GM12878 (cell line): ENCODE data around the gene ARHGEF16. TPM values are rescaled to one million over a fixed set of nuclear protein-coding genes. Genes with fewer than 3 reads are reported as not detected.

ENCODE experiments used
- ATAC-seq: fragments of 200-7000 bp; cut with Tn5 transposase; 3 replicates; pipeline ENCODE4 v1.9.1; 2020; ENCODE audit warnings: mild to moderate bottlenecking, moderate library complexity
- BruUV-seq: library from RNA; stranded (reverse); fragments of 400-500 nt; replicated peaks from 2 replicates; lab custom pipeline; 2021; lab: Mats Ljungman, UMichigan
- CTCF ChIA-PET: fragments of 300-600 bp; sonication (Branson Sonifier 250); formaldehyde crosslinking; extraction: SDS; loops from one replicate; lab custom pipeline; 2021; ENCODE audit warnings: inconsistent platforms; lab: Yijun Ruan, JAX
- POLR2A ChIA-PET: fragments of 350-600 bp; formaldehyde crosslinking; extraction: SDS; loops from one replicate; lab custom pipeline; 2021; ENCODE audit warnings: inconsistent platforms; lab: Charles Lee
- RAD21 ChIA-PET: fragments of 300-600 bp; sonication (Branson Sonifier 250); formaldehyde crosslinking; loops from one replicate; lab custom pipeline; 2023; ENCODE audit warnings: antibody characterized with exemption; ENCODE audit not compliant: unreplicated experiment; lab: Charles Lee
- SMC1A ChIA-PET: fragments of 300-600 bp; sonication (Branson Sonifier 250); formaldehyde crosslinking; loops from one replicate; lab custom pipeline; 2023; ENCODE audit not compliant: unreplicated experiment, uncharacterized antibody; lab: Charles Lee
- DNase-seq: peaks from one replicate; pipeline ENCODE4 v3.0.0-alpha.2; 2011; ENCODE audit warnings: low read depth, low spot score
- FAIRE-seq: peaks from 3 replicates; lab custom pipeline; 2011; peaks lifted over from hg19 to GRCh38; lab: Jason Lieb, UNC
- H2AFZ ChIP-seq: 2 replicates; pipeline ENCODE4 v1.6.0; 2011; ENCODE audit warnings: low read depth, low read length, control low read depth; ENCODE audit not compliant: control insufficient read depth
- H3K27ac ChIP-seq: 2 replicates; pipeline ENCODE4 v1.5.1; 2011; ENCODE audit warnings: control low read depth; ENCODE audit not compliant: control insufficient read depth, insufficient read depth
- H3K27me3 ChIP-seq, 2 experiments: replicated peaks in 1 of 2; 2 replicates each; pipeline versions ENCODE4 v1.6.0 to v1.6.1; 2011; ENCODE audit warnings: low read length in 1 of 2; ENCODE audit not compliant: control insufficient read depth in 2 of 2, insufficient read depth in 2 of 2
- H3K36me3 ChIP-seq, 2 experiments: 2 replicates each; pipeline ENCODE4 v1.5.1; 2011; ENCODE audit warnings: low read length in 1 of 2; ENCODE audit not compliant: control insufficient read depth in 2 of 2, insufficient read depth in 2 of 2
- H3K4me1 ChIP-seq: 2 replicates; pipeline ENCODE4 v1.6.1; 2011; ENCODE audit warnings: mild to moderate bottlenecking, low read length, moderate library complexity, mixed read lengths; ENCODE audit not compliant: control insufficient read depth, insufficient read depth
- H3K4me2 ChIP-seq: 2 replicates; pipeline ENCODE4 v1.6.0; 2011; ENCODE audit warnings: control low read depth; ENCODE audit not compliant: control insufficient read depth, insufficient read depth
- H3K4me3 ChIP-seq: fragments of 200-600 bp; sonication (generic); 2 replicates; pipeline ENCODE4 v1.5.1; 2016
- H3K79me2 ChIP-seq: 2 replicates; pipeline ENCODE4 v1.6.0; 2011; ENCODE audit warnings: low read length; ENCODE audit not compliant: control insufficient read depth, insufficient read depth
- H3K9ac ChIP-seq: 2 replicates; pipeline ENCODE4 v1.8.0; 2011; ENCODE audit warnings: low read length, control low read depth, mixed read lengths; ENCODE audit not compliant: control insufficient read depth, insufficient read depth
- H3K9me3 ChIP-seq: replicated peaks from 3 replicates; pipeline ENCODE4 v1.5.1; 2011; ENCODE audit warnings: mild to moderate bottlenecking, low read length; ENCODE audit not compliant: control insufficient read depth, insufficient read depth
- H4K20me1 ChIP-seq: 2 replicates; pipeline ENCODE4 v1.6.0; 2011; ENCODE audit not compliant: control insufficient read depth, insufficient read depth
- ASH2L ChIP-seq: fragments of 300-600, 200-600 bp; sonication (generic); IDR thresholded peaks from 2 replicates; pipeline ENCODE4 v1.6.1; 2017; ENCODE audit warnings: low read depth, mild to moderate bottlenecking, borderline replicate concordance
- ATF2 ChIP-seq: IDR thresholded peaks from 2 replicates; pipeline ENCODE4 v1.6.1; 2012; ENCODE audit warnings: low read length, inconsistent platforms
- ATF7 ChIP-seq: fragments of 450-650 bp; IDR thresholded peaks from 2 replicates; pipeline ENCODE4 v1.6.1; 2016; ENCODE audit warnings: low read depth, mild to moderate bottlenecking
- HCFC1 ChIP-seq: fragments of 150-350 bp; IDR thresholded peaks from 2 replicates; pipeline ENCODE4 v1.6.1; 2014; ENCODE audit warnings: low read length
- JUND ChIP-seq: IDR thresholded peaks from 2 replicates; pipeline ENCODE4 v1.6.1; 2012; ENCODE audit warnings: low read depth, mild to moderate bottlenecking, low read length, improper control_type of control experiment, moderate library complexity
- NBN ChIP-seq: fragments of 450-650 bp; IDR thresholded peaks from 2 replicates; pipeline ENCODE4 v1.6.1; 2016
- NFIC ChIP-seq: IDR thresholded peaks from 2 replicates; pipeline ENCODE4 v1.6.1; 2012; ENCODE audit warnings: low read depth, mild to moderate bottlenecking, inconsistent platforms, low read length, moderate library complexity
- POLR2A ChIP-seq: IDR thresholded peaks from 2 replicates; pipeline ENCODE4 v1.6.1; 2011; ENCODE audit warnings: low read depth, mild to moderate bottlenecking, low read length
- POLR2AphosphoS2 ChIP-seq: IDR thresholded peaks from 2 replicates; pipeline ENCODE4 v1.6.1; 2011; ENCODE audit warnings: low read depth, mild to moderate bottlenecking, low read length, improper control_type of control experiment, moderate library complexity
- TCF12 ChIP-seq: IDR thresholded peaks from 2 replicates; pipeline ENCODE4 v1.6.1; 2011; ENCODE audit warnings: low read depth, mild to moderate bottlenecking, low read length
- ZNF622 ChIP-seq: fragments of 450-650 bp; IDR thresholded peaks from 2 replicates; pipeline ENCODE4 v1.6.1; 2017; ENCODE audit warnings: mild to moderate bottlenecking, inconsistent platforms
- WGBS: methylation state at CpG from one replicate; pipeline ENCODE4 v1.1.6; 2016; ENCODE audit warnings: low lambda C conversion rate; ENCODE audit not compliant: insufficient replicate concordance, insufficient coverage; ENCODE audit errors: missing lambda C conversion rate; 5-methylcytosine and 5-hydroxymethylcytosine counted together
- in situ Hi-C: fragments of 300-500 bp; cut with MboI; formaldehyde crosslinking; loops from 9 replicates; pipeline ENCODE4 v1.14.3; 2018; ENCODE audit warnings: mixed read lengths
- intact Hi-C: fragments of 100-400 bp; cut with micrococcal nuclease; formaldehyde crosslinking; loops from one replicate; pipeline ENCODE4 v1.14.2; 2022; ENCODE audit not compliant: unreplicated experiment
- polyA plus RNA-seq, 11 experiments: library from polyadenylated mRNA; depleted of rRNA in 4 of 11; unstranded in 6 of 11; stranded (reverse) in 5 of 11; fragments of >200 nt; fragmentation: Nextera tagmentation in 4 of 11; fragmentation: Illumina TruSeq in 1 of 11; extraction: Ambion mirVana in 4 of 11; extraction: Trizol in 1 of 11; gene quantifications; 1 replicate in 1 of 11; 2 replicates in 10 of 11; pipeline versions ENCODE4 v1.2.1 to v1.2.3, GENCODE V29; 2011 to 2016; ENCODE audit warnings: inconsistent platforms in 2 of 11, missing spikeins in 2 of 11, low read depth in 1 of 11
- total RNA-seq, 4 experiments: library from RNA; depleted of rRNA in 3 of 4; stranded (reverse); fragments of >200 nt in 3 of 4; fragmentation: Illumina TruSeq in 1 of 4; extraction: Trizol in 1 of 4; gene quantifications; 2 replicates each; pipeline versions ENCODE4 v1.2.1 to v1.2.3, GENCODE V29; 2013 to 2021
- TF ChIP-seq, protein P1 (sequence below): fragments of 150-350 bp; IDR thresholded peaks from 2 replicates; pipeline ENCODE4 v1.6.1; 2016; ENCODE audit warnings: low read depth, low read length

ARHGEF16 gene
- total and polyA plus RNA-seq, 10 of the 15 experiments (the other 5 are each of a cell fraction or from before 2014, with no cell fraction given), result not detected

GRCh38 chr1:3467096-3468036 lies 12.9 kb downstream of the ARHGEF16 start:
- Histone ChIP-seq H3K36me3 (no peaks in the 10 kb centered on the region), H3K27ac (no peak overlapping the region), H3K4me1 (no peaks in the 10 kb centered on the region), H3K4me3 (no peak overlapping the region), H3K9me3 (no peaks in the 10 kb centered on the region), H3K9ac (no peak overlapping the region), H3K27me3 (no peaks in the 10 kb centered on the region), H3K79me2 (no peaks in the 10 kb centered on the region), H2AFZ (no peak overlapping the region), H4K20me1 (no peaks in the 10 kb centered on the region), H3K4me2 (no peak overlapping the region)
- ATAC-seq (no peak), DNase-seq (no peak), FAIRE-seq (no peak)
- BruUV-seq, result no TSS peak
- ChIA-PET RAD21 (no interaction called here), POLR2A (no interaction called here), SMC1A (no interaction called here), CTCF (no interaction called here)
- intact Hi-C loops (no loop called here), in situ Hi-C loops (no loop called here)
- TF ChIP-seq JUND (no peak), ATF7 (no peak), TCF12 (no peak), ATF2 (no peak), ASH2L (no peak), NFIC (no peak), POLR2AphosphoS2 (no peak), HCFC1 (no peak), NBN (no peak), ZNF622 (no peak), POLR2A (no peak)
- TF ChIP-seq, protein P1, sequence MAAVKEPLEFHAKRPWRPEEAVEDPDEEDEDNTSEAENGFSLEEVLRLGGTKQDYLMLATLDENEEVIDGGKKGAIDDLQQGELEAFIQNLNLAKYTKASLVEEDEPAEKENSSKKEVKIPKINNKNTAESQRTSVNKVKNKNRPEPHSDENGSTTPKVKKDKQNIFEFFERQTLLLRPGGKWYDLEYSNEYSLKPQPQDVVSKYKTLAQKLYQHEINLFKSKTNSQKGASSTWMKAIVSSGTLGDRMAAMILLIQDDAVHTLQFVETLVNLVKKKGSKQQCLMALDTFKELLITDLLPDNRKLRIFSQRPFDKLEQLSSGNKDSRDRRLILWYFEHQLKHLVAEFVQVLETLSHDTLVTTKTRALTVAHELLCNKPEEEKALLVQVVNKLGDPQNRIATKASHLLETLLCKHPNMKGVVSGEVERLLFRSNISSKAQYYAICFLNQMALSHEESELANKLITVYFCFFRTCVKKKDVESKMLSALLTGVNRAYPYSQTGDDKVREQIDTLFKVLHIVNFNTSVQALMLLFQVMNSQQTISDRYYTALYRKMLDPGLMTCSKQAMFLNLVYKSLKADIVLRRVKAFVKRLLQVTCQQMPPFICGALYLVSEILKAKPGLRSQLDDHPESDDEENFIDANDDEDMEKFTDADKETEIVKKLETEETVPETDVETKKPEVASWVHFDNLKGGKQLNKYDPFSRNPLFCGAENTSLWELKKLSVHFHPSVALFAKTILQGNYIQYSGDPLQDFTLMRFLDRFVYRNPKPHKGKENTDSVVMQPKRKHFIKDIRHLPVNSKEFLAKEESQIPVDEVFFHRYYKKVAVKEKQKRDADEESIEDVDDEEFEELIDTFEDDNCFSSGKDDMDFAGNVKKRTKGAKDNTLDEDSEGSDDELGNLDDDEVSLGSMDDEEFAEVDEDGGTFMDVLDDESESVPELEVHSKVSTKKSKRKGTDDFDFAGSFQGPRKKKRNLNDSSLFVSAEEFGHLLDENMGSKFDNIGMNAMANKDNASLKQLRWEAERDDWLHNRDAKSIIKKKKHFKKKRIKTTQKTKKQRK, result no peak
- WGBS, result 44% methylated on average over 27 of the region's 35 CpGs
